ENCODE measurements around the gene AP4E1.

GRCh38 chr15:50884540-50884939, 23.9 kb upstream of the AP4E1 start:
- TF ChIP-seq EZH2 (IDR thresholded peaks at IDR 0.05; ENCODE audit: borderline replicate concordance, low read depth, low read length, severe bottlenecking), result no peak
- no peak for TF ChIP-seq CTCF (IDR thresholded peaks at IDR 0.05; ENCODE audit: borderline replicate concordance, extremely low read depth, low read length, poor library complexity, severe bottlenecking)

Data from DND-41 (cell line).